GM12891 (cell line): ENCODE measurements around the gene MAP2K5.

Experiments used
- DNase-seq: peaks from one replicate; pipeline ENCODE4 v3.0.0; 2011; ENCODE audit warnings: low spot score; ENCODE audit not compliant: insufficient read length
- FAIRE-seq: peaks from 2 replicates; lab custom pipeline; 2011; peaks lifted over from hg19 to GRCh38; lab: Jason Lieb, UNC
- PAX5 ChIP-seq: IDR thresholded peaks from 2 replicates; pipeline ENCODE4 v1.6.1; 2011; ENCODE audit warnings: low read length, moderate library complexity, mild to moderate bottlenecking; ENCODE audit not compliant: insufficient read depth, severe bottlenecking
- POLR2A ChIP-seq: IDR thresholded peaks from 2 replicates; pipeline ENCODE4 v1.6.1; 2011; ENCODE audit warnings: low read depth, low read length, control low read depth
- POLR2AphosphoS5 ChIP-seq: IDR thresholded peaks from 2 replicates; pipeline ENCODE4 v1.6.1; 2011; ENCODE audit warnings: low read depth, low read length, control low read depth
- POU2F2 ChIP-seq: IDR thresholded peaks from 2 replicates; pipeline ENCODE4 v1.6.1; 2011; ENCODE audit warnings: low read depth, mild to moderate bottlenecking, control low read depth, low read length, moderate library complexity
- SPI1 ChIP-seq: IDR thresholded peaks from 2 replicates; pipeline ENCODE4 v1.6.1; 2011; ENCODE audit warnings: low read depth, low read length, control low read depth
- TAF1 ChIP-seq: IDR thresholded peaks from 2 replicates; pipeline ENCODE4 v1.6.1; 2011; ENCODE audit warnings: low read depth, low read length, control low read depth

Gene MAP2K5

DNA sequence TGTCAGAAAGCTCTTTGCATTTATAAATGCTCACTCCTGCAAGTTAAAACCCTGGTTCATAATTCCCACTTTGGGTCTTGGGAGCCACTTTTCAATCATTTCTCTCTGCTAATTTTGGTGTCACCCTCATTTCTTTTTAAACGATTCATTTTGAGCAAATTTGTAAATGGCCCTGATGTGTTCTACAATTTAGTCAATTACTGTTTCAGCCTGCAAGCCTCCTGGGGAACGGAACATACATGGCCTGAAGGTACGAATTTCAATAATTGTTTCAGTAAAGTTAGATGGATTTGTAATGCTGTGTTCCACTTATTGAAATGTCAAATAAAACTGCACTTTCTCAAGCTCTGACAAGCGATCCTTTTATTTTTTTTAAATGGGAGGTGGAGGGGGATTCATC, 43.2 kb downstream of the MAP2K5 start:
- DNase-seq = no peak

DNA sequence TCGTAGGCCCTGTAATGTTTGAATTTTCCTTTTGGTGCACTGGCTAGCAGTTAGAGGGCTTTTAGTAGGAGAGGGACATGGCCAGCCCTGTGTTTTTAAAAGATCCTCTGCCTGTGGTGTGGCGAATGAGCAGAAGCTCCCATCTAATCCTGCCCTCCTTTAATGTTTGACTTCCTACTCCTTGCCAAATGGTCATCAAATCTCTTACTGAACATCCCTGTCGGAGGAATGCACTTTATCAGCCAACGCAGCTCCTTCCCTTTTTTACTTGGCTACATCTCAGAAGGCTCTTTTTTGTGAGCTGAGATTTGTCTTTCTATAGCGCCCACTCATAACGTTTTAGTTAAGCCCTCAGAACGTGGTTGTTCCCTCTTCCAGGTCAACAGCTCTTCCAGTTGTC, 44.8 kb downstream of the MAP2K5 start:
- FAIRE-seq = no peak
- no peak for TF ChIP-seq TAF1

More for the DNA sequence above, 43.2 kb downstream of the MAP2K5 start:
- TF ChIP-seq POLR2A (no peak), PAX5 (no peak), TAF1 (no peak), POLR2AphosphoS5 (no peak), SPI1 (no peak), POU2F2 (no peak)
- no peak for FAIRE-seq

DNA sequence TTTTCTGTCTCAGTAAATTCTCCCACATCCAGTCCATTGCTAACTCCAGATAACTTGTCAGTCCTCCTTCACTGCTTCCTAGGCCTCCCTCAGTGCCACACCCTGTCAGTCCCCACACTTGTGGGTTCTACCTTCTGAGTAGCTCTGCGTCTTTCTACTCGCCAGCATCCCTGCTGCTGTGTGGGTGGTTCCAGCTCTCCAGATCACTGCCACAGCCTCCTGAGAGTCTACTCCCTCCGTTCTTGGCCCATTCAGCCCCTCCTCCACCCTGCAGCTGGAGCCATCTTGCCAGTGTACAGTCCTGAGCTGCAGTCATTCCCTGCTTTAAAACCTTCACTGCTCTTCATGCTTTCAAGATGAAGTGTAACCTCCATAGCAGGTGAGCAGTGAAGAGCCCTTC, 45.3 kb downstream of the MAP2K5 start:
- no peak for FAIRE-seq
- no peak for DNase-seq
- TF ChIP-seq POLR2AphosphoS5 (no peak), POLR2A (no peak), TAF1 (no peak), POU2F2 (no peak), PAX5 (no peak), SPI1 (no peak)

More for the DNA sequence above, 44.8 kb downstream of the MAP2K5 start:
- no peak for DNase-seq

DNA sequence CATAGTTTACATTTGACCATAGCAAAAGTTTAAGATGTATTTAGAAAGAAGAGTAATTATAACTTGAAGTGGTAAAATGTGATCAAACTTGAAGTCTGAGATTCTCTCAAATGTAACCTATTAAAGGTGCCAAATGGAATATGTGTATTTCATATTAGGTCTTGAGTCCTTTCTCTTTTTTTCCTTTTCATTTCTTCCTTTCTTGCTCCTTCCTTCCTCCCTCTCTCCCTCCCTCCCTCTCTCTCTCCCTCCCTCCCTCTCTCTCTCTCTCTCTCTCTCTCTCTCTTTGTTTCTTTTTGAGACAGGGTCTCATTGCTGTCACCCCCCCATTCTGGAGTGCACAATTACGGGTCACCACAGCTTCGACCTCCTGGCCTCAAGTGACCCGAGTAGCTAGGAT, 47.7 kb downstream of the MAP2K5 start:
- no peak for DNase-seq
- no peak for FAIRE-seq
- no peak for TF ChIP-seq POLR2AphosphoS5
- no peak for TF ChIP-seq SPI1
- no peak for TF ChIP-seq POU2F2
- TF ChIP-seq POLR2A = no peak
- TF ChIP-seq PAX5 = no peak
- no peak for TF ChIP-seq TAF1

DNA sequence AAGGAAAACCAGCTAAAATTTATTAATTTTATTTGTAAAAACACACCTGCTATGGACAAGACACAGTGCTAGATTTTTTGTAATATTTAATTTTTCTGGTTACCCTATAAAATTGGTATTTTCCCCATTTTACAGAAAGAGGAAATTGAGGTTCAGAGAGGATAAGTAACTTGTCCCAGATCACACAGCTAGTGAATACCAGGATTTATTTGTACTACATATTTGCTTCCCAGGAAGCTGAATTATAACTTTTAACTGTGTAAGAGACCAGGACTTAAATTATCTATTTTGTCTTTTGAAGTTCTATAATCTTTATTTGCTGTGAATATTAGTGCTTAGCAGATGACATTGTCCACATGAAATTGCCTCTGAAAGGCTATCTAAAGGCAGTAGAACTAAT, 49.7 kb downstream of the MAP2K5 start:
- TF ChIP-seq POU2F2 (no peak), PAX5 (no peak), POLR2A (no peak), POLR2AphosphoS5 (no peak), SPI1 (no peak), TAF1 (no peak)
- no peak for DNase-seq
- no peak for FAIRE-seq

DNA sequence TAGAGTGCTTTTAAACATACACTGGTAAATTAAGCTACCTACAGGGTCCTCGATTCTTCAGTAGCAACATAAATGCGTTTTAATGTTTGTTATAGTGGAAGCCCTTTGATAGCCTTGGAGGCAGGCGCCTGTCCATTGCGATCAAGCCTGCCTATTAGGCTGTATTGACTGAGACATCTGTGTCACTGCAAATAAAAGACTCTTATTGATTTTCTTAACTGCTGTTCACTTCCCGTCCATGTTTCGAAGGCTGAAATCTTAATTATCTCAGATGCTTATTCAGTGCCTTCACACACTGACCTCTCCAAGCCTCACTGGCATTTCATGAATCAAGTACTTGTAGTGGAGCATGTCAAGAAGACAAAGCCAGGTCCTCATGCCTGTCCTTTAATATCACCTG, 51.1 kb downstream of the MAP2K5 start:
- DNase-seq (no peak), FAIRE-seq (peak; percentile 26)
- TF ChIP-seq TAF1 (no peak), PAX5 (no peak), POLR2AphosphoS5 (no peak), POU2F2 (no peak)

DNA sequence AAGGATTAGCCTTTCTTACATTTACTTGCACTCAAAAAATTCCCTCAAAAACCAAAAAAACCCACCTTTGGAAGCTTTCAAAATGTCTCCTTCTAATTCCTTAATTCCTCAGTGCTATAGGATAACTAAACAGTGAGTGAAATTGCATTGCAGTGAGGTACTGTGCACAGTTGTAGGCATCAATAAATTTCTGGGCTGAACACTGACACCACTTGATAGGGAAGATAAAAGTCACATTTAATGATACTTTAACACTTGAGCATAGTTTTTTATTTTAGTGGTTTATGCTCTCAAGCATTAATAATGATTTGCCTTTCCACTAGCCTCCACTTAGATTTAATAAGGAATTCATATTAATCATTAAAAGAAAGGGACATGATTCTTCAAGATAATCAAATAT, 52.3 kb downstream of the MAP2K5 start:
- no peak for DNase-seq
- no peak for TF ChIP-seq POLR2AphosphoS5
- no peak for TF ChIP-seq POLR2A
- TF ChIP-seq PAX5 = no peak
- no peak for TF ChIP-seq TAF1
- no peak for TF ChIP-seq POU2F2
- TF ChIP-seq SPI1 = no peak
- FAIRE-seq = no peak

DNA sequence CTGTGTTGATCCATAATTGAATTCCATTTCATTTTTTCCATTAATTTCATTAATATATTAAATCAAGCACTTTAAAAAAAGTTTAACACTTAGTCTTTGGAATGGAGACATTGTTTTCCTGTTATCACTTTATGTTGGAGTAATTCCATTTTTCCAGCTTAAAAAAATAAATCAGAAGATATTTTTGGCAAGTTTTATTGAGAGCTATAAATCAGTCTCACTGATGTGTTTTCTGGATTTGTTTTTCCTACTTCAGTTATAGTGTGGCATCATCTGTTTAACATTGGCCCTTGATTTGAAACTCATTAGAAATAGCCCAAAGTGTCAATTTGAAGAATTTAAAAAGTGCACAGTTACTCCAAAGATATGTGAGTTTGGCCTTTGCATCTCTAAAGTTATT, 53.1 kb downstream of the MAP2K5 start:
- DNase-seq (no peak), FAIRE-seq (no peak)
- TF ChIP-seq POLR2A = no peak
- no peak for TF ChIP-seq TAF1
- TF ChIP-seq SPI1 = no peak
- no peak for TF ChIP-seq POU2F2

DNA sequence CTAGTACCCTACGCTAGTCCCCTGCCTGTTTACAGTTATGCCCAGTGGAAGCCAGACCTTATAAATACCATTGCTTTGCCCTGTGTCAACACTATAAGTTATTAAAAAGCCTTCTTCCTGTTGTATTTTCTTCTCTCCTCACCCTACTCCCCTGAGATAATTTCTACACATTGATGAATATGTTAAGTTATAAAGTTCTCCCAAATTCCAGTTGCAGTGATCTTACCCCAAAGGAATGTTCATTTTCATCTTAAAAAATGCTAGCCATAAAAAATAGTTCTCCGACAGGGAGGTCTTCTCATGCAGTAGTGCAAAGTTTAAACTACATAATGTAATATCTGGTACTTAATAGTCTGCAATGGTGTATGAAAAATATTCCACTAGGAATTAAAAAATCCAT, 58.6 kb downstream of the MAP2K5 start:
- FAIRE-seq = no peak
- TF ChIP-seq PAX5 (no peak), POLR2AphosphoS5 (no peak), SPI1 (no peak), TAF1 (no peak), POU2F2 (no peak), POLR2A (no peak)
- DNase-seq = no peak

DNA sequence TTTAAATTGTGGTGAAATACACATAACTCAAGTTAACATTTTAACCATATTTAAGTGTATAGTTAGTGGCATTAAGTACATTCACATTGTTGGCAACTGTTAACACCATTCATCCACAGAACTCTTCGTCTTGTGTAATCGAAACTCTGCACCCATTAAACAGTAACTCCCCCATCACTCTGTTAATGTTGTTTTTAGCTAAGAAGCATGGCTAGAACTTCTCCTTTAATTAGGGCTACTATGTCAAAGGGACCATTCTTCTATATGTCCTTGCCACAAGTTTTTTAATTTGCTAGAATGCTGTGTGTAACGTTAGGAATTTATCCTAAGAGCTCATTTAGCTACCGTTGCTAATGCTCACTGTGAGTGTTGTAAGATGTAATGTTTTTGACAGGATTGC, 60.6 kb downstream of the MAP2K5 start:
- FAIRE-seq = no peak
- no peak for DNase-seq

DNA sequence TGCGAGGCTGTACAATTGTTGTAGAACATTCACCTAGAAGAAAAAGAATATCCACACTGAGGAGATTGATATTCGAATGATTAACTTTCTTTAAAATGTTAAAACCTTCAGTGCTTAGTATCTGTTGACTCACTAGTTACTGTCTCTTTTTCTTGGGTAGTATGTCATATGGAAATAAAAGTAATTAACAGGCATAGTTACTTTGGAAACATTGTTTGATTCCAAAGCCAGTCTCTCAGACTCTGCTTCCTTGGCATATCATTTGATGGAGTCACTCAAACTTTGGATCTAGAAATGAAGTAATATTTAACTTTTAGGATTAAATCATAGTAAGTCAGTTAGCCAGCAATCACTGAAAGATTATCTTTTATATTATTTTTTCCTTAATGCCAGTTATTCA, 63.4 kb downstream of the MAP2K5 start:
- no peak for TF ChIP-seq POLR2AphosphoS5
- no peak for TF ChIP-seq POLR2A
- TF ChIP-seq TAF1 = no peak
- no peak for TF ChIP-seq PAX5
- TF ChIP-seq POU2F2 = no peak
- TF ChIP-seq SPI1 = no peak
- no peak for DNase-seq
- FAIRE-seq = no peak

More for the DNA sequence above, 60.6 kb downstream of the MAP2K5 start:
- no peak for TF ChIP-seq PAX5
- no peak for TF ChIP-seq POU2F2
- TF ChIP-seq POLR2A = no peak
- TF ChIP-seq TAF1 = no peak
- no peak for TF ChIP-seq POLR2AphosphoS5
- TF ChIP-seq SPI1 = no peak

DNA sequence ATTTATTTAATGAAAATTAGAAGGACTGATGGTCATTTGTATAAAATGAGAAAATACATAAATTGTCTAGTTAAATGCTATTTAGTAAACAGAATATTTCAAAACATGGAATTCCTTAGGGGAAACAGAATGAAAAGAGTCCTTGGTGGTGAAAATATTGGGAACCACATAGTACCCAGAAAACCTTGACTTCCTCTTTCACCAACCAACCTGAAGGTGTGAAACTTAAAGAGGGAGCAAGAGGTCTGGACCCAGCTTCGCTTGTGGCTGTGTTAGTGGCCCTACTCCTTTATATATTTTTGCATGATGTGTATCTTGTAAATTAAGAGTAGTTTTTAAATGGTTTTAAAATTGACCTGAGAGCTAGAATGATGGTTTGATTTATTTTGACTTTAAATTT, 64.2 kb downstream of the MAP2K5 start:
- FAIRE-seq = no peak
- no peak for DNase-seq
- TF ChIP-seq POU2F2 (no peak), SPI1 (peak; percentile 68), PAX5 (no peak), TAF1 (no peak), POLR2A (no peak)
